GM18508 (cell line): Measurements from ENCODE around the gene KRTAP5-6.
"Not testable (repeated sequence)": the region's sequence is repeated elsewhere in the genome, so short reads cannot be mapped to it uniquely, and the experiment has no call there.

Source experiments
- ATAC-seq: cut with Tn5 transposase; IDR thresholded peaks from one replicate; pipeline ENCODE4 v1.9.1; 2021; ENCODE audit warnings: moderate number of reproducible peaks; ENCODE audit not compliant: insufficient read depth, unreplicated experiment

KRTAP5-6 gene

GRCh38 chr11:1660111-1660867 is 36.7 kb upstream of the KRTAP5-6 start:
- no peak for ATAC-seq

GRCh38 chr11:1661454-1662269 is 35.3 kb upstream of the KRTAP5-6 start:
- ATAC-seq: not testable (repeated sequence)

GRCh38 chr11:1662699-1663283 is 34.2 kb upstream of the KRTAP5-6 start:
- not testable (repeated sequence) for ATAC-seq

- no peak for ATAC-seq
Measured at GRCh38 chr11:1665313-1665712, 31.7 kb upstream of the KRTAP5-6 start.

GRCh38 chr11:1667121-1667850 is 29.7 kb upstream of the KRTAP5-6 start:
- no peak for ATAC-seq

- ATAC-seq: no peak
Measured at GRCh38 chr11:1667906-1668305, 29.1 kb upstream of the KRTAP5-6 start.

GRCh38 chr11:1668911-1669473 is 28.0 kb upstream of the KRTAP5-6 start:
- ATAC-seq: no peak

GRCh38 chr11:1669546-1670218 is 27.3 kb upstream of the KRTAP5-6 start:
- no peak for ATAC-seq

- ATAC-seq: not testable (repeated sequence)
Measured at GRCh38 chr11:1670457-1670856, 26.5 kb upstream of the KRTAP5-6 start.

GRCh38 chr11:1670905-1671371 is 26.1 kb upstream of the KRTAP5-6 start:
- ATAC-seq: no peak

- no peak for ATAC-seq
Measured at GRCh38 chr11:1671658-1672057, 25.3 kb upstream of the KRTAP5-6 start.

- no peak for ATAC-seq
Measured at GRCh38 chr11:1672613-1673350, 24.2 kb upstream of the KRTAP5-6 start.

GRCh38 chr11:1673446-1674172 is 23.4 kb upstream of the KRTAP5-6 start:
- no peak for ATAC-seq

- ATAC-seq: no peak
Measured at GRCh38 chr11:1674173-1675131, 22.5 kb upstream of the KRTAP5-6 start.

GRCh38 chr11:1675536-1676228 is 21.3 kb upstream of the KRTAP5-6 start:
- ATAC-seq: no peak

- no peak for ATAC-seq
Measured at GRCh38 chr11:1676229-1676740, 20.7 kb upstream of the KRTAP5-6 start.
